GM15510 (cell line): Measurements from ENCODE around the gene KRTAP12-3.
"Not testable (repeated sequence)": the region's sequence is repeated elsewhere in the genome, so short reads cannot be mapped to it uniquely, and the experiment has no call there.

ENCODE experiments used
- POLR2A ChIP-seq: IDR thresholded peaks from 3 replicates; pipeline ENCODE4 v1.6.1; 2011; ENCODE audit warnings: borderline replicate concordance; ENCODE audit not compliant: insufficient read length; ENCODE audit errors: extremely low read depth

Gene KRTAP12-3

DNA sequence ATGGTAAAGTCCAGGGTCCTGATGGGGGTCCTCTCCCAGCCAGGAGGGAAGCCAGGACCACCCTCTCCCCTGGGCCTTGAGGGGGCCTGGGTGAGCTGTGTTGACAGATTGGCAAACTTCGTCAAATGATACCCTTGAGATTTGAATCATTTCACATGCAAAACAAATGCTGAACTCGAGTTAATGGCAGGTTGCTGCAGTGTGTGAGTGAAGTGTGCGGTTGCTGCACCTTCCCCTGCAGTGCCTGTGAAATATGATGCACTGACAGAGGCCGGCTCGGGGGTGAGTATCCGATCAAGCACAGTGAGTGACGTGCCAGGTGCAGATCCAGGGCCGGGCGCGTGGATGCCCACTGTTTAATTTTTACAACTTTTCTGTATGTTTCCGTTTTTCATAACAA lies 29.9 kb downstream of the KRTAP12-3 start:
- no peak for TF ChIP-seq POLR2A

GRCh38 chr21:44691686-44692085 lies 34.0 kb downstream of the KRTAP12-3 start:
- no peak for TF ChIP-seq POLR2A

DNA sequence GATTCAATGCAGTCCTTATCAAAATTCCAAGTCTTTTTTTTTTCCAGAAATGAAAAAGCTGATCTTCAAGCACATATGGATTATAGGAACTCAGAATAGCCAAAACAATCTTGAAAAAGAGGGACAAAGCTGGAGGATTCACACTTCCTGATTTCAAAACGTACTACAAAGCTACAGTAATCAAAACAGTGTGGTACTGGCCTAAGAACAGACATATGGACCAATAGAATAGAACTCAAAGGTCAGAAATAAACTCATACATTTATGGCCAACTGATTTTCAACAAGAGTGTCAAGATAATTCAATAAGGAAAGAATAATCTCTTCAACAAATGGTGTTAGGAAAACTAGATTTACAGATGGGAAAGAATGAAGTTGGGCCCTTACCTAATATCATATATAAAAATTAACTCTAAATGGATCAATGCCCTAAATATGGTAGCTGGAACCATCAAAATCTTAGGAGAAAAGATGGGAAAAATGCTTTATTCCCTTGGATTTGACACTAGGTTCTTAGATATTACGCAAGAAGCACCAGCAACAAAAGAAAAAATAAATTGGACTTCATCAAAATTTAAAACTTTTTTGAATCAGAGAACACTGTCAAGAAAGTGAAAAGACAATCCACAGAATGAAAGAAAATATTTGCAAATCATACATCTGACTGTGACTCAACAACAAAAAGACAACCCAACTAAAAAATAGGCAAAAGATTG lies 35.2 kb downstream of the KRTAP12-3 start:
- no peak for TF ChIP-seq POLR2A

DNA sequence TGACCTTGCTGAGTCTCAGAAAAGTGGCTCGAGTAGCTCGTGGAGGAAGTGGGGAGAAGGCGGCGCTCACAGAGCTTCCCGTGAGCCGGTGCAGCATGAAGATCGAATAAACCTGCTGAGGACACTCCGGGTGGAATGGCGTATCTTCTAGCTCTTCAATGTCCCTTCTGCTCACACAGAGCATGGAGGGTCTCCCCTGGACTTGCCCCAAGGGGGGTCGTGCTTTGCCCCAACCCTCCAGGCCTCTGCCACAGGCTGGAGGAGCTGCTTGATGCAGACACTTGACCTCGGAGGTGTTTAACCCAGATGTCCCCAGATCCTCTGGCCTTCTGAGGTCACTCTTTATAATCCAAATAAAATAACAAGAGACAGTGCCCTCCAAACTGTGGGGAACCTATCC lies 37.0 kb downstream of the KRTAP12-3 start:
- TF ChIP-seq POLR2A = no peak

DNA sequence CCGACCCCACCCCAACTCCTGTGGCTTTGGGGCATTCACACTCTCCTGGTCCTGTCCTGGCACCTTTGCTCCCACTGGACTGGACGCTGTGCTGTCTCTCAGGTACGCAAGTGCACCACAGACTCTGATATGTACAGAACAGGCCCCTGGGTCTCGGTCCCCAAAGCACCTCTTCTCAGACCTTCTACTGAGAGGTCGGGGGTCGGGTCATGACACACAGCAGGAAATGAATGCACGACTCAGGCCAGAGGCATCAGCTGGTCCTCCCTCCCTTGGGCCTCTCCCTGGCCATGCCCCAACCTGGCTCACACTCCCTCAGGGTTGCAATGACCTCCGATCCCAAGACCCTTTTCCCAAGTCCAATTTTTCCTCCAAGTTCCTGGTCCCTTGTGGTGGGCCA lies 37.5 kb downstream of the KRTAP12-3 start:
- no peak for TF ChIP-seq POLR2A

GRCh38 chr21:44695641-44696040 lies 37.9 kb downstream of the KRTAP12-3 start:
- TF ChIP-seq POLR2A = no peak

- no peak for TF ChIP-seq POLR2A
These were observed 38.8 kb downstream of the KRTAP12-3 start for GRCh38 chr21:44696572-44696971.

- TF ChIP-seq POLR2A = not testable (repeated sequence)
These were observed 39.6 kb downstream of the KRTAP12-3 start, which contains the start of gene KRTAP10-12 for GRCh38 chr21:44697172-44697810. TSS of gene KRTAP10-12 (plus strand) at chr21:44697172. CDS start at chr21:44697202, 30 bp downstream.

GRCh38 chr21:44697811-44698734 lies 40.3 kb downstream of the KRTAP12-3 start:
- no peak for TF ChIP-seq POLR2A

DNA sequence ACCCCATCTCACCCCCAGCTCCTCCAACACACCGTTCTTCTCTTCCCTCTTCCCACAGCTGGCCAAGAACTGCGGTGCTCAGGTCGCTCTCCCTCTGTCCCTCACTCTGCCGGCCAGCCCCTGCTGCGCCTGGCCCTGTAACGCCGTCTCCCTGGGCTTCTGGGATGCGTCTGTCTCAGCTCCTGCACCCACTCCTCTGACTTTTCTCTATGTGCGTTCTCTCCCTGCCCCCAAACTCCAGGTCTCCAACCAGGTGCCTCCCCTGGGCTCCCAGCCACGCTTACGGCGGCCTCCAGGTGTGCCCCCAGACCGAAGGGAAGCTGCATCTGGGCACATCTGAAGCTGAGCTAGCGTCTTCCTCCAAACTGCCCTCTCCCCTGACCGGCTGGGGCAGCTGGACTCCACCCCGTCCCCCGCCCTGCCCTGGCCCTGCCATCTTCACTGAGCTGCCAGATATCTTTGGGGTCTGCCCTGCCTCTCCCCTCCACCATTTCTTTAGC lies 41.8 kb downstream of the KRTAP12-3 start:
- TF ChIP-seq POLR2A = no peak

DNA sequence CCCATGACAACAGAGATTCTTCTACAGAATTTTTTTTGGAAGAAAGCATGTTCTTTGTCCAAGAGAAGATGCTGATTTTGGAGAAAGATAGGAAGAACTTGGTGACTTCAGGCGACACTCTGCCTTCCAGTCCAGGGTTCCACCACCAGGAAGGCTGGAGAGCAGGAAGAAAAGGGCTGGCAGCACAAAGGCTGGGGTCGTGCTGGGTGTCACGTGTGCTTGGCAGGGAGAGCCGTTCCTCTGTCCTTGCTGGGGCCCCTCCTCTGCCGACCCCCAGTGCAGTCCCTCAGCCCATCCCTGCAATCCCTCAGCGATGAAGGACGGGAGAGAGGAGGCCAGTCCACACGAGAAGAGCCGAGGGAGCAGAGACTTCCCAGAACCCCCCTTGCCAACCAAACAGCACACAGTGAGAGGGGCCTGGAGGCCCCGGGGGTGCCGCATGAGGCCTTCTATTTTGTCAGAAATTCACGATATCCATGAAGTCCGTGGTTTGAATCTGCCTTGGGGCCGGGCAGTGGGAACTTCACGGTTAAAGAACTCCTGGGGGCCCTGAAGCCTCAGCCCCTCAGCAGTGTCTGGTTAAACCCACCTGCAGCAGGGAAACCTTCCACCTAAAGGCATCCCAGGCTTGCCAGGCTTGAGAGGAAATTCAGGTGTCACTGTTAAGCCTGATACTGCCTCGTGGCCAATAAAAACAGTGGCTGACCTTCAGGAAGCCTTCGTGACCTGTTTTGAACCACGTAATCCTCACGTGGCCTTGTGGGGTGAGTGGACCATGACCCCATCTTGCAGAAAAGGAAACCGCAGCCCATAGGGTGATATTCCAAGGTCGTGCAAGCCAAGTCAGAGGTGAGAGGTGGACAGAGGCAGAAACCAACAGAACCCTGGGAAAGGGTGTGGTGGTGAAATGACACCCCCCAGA lies 42.6 kb downstream of the KRTAP12-3 start:
- TF ChIP-seq POLR2A = no peak

- TF ChIP-seq POLR2A = no peak
These were observed 43.3 kb downstream of the KRTAP12-3 start for GRCh38 chr21:44701023-44701400.

DNA sequence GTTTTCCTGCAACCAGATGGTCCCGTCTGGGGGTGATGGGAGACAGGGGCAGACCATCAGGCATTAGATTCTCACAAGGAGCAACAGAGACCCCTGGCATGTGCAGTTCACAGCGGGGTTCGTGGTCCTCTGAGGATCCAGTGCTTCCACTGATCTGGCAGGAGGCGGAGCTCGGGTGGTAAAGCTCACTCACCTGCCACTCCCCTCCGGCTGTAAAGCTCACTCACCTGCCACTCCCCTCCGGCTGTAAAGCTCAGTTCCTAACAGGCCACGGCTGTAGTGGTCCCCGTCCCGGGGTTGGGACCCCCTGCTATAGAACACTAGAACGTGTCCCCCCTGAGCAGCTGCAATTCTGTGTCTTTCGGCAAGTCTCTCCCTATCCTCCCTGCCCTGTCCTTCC lies 43.8 kb downstream of the KRTAP12-3 start:
- no peak for TF ChIP-seq POLR2A
